Measurements from ENCODE around the gene GNPTAB. TPM values are rescaled to one million over a fixed set of nuclear protein-coding genes. Genes with fewer than 3 reads are reported as not detected.

The GNPTAB gene
- total RNA-seq, 1 donor from 2014 or later = 53.2 TPM

DNA sequence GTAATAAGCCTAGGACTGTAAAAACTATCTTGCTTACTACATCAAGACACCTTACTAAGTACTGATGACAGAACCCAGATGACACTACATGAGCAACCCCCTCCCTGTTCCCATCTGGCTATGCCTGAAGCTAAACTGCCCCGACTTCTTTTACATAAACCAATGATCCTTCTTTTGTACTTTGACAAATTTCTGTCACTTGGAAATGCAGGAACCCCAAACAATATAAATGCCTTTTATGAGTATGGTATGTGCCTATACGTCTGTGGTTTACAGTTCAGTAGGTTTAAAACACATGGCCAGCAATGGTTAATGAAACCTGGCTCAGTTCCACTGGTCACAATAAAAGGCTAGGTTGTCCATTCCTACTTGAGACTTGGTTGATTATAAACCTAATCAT lies 97.6 kb downstream of the GNPTAB start:
- Mint-ChIP-seq H3K36me3 (ENCODE audit: low read depth) (peaks cover 2% of the 10 kb centered on the region), H3K9me3 (no peaks in the 10 kb centered on the region), H3K4me3 (no peak overlapping the region), H3K27me3 (ENCODE audit: insufficient read depth) (no peaks in the 10 kb centered on the region), H3K27ac (no peak overlapping the region), H3K4me1 (ENCODE audit: low read depth) (no peaks in the 10 kb centered on the region)
- DNase-seq (ENCODE audit: low spot score) = no peak
- intact Hi-C loops (cut with micrococcal nuclease) = no loop called here

DNA sequence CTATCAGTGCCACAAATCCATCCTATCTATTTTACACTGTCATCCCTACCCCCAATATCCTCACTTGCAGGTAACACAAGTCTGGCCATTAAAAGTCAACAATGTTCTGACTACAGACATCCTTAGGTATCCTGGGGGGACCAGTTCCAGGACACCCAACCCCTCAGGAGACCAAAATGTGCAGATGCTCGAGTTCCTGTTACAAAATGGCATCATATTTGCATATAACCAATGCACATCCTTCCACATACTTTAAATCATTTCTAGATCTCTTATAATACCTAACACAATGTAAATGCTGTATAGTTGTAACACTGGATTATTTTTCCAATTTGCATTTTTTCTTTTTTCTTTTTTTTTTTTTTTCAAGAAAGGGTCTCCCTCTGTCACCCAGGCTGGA lies 98.4 kb downstream of the GNPTAB start:
- Mint-ChIP-seq H3K9me3 (no peaks in the 10 kb centered on the region), H3K4me1 (ENCODE audit: low read depth) (no peaks in the 10 kb centered on the region), H3K27ac (no peak overlapping the region), H3K27me3 (ENCODE audit: insufficient read depth) (no peaks in the 10 kb centered on the region), H3K4me3 (no peak overlapping the region), H3K36me3 (ENCODE audit: low read depth) (peaks cover 2% of the 10 kb centered on the region)
- intact Hi-C loops (cut with micrococcal nuclease) = no loop called here
- no peak for DNase-seq (ENCODE audit: low spot score)

DNA sequence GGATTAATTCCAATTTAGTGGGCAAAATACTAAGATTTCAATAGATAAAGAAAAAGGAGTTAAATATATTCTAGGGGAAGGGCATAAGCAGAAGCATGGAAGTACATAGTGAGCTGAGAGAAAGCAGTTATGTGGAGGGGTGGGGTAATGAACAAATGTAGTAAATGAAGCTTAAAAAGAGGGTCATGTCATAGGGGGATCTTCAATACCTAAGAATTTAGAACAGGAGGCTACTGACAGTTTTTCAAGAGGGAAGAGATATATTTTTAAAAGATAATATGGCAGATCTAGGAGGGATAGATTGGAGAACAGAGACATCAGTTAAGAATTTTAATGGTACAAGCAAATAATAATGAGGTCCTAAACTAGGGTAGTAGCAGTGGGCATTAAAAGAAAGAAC lies 100.9 kb downstream of the GNPTAB start:
- H3K36me3 Mint-ChIP-seq (ENCODE audit: low read depth) = peaks cover 2% of the 10 kb centered on the region
- no peak overlapping the region for H3K4me3 Mint-ChIP-seq
- H3K27me3 Mint-ChIP-seq (ENCODE audit: insufficient read depth) = no peaks in the 10 kb centered on the region
- no peaks in the 10 kb centered on the region for H3K9me3 Mint-ChIP-seq
- DNase-seq (ENCODE audit: low spot score) = no peak
- intact Hi-C loops (cut with micrococcal nuclease) = no loop called here
- peaks cover 9% of the 10 kb centered on the region for H3K4me1 Mint-ChIP-seq (ENCODE audit: low read depth)
- H3K27ac Mint-ChIP-seq = no peak overlapping the region

DNA sequence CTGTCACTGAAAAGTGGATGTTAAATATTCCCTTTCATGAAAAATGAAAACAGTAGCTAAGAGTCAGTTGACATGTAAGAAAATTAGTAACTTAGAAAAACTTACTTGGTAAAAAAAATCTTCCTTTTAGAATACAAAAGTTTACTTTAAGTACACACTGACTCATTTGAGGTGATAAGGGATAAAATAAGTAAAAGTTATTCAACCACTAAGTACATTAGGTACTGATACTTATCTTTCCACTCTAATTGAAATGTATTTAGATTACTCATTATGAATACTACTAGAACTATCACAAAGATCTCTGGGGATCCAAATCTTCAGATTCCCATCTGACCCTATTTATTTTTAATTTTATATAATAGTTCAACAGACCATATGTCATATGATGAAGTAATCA lies 103.7 kb downstream of the GNPTAB start:
- Mint-ChIP-seq H3K4me3 (no peak overlapping the region), H3K27ac (no peak overlapping the region), H3K9me3 (no peaks in the 10 kb centered on the region), H3K4me1 (ENCODE audit: low read depth) (peaks cover 9% of the 10 kb centered on the region), H3K36me3 (ENCODE audit: low read depth) (peaks cover 2% of the 10 kb centered on the region), H3K27me3 (ENCODE audit: insufficient read depth) (no peaks in the 10 kb centered on the region)
- no peak for DNase-seq (ENCODE audit: low spot score)
- intact Hi-C loops (cut with micrococcal nuclease) = no loop called here

DNA sequence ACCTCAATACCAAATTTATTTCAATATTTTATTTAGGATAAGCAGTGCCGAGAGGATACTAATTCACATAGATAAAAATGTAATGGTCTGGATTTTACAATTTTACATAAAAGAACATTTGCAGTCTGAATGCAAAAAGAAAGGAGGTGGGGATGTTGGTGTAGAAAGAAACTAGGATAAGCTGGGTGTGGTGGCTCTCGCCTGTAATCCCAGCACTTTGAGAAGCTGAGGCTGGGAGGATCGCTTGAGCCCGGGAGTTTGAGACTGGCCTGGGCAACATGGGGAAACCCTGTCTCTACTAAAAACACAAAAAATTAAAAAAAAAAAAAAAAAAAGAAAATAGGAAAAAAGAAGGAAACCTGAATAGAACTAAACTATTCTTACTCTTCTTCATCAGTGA lies 108.4 kb downstream of the GNPTAB start:
- Mint-ChIP-seq H3K27me3 (ENCODE audit: insufficient read depth) (no peaks in the 10 kb centered on the region), H3K4me3 (no peak overlapping the region), H3K27ac (no peak overlapping the region), H3K4me1 (ENCODE audit: low read depth) (peaks cover 9% of the 10 kb centered on the region), H3K9me3 (no peaks in the 10 kb centered on the region), H3K36me3 (ENCODE audit: low read depth) (no peaks in the 10 kb centered on the region)
- intact Hi-C loops (cut with micrococcal nuclease) = no loop called here
- no peak for DNase-seq (ENCODE audit: low spot score)

DNA sequence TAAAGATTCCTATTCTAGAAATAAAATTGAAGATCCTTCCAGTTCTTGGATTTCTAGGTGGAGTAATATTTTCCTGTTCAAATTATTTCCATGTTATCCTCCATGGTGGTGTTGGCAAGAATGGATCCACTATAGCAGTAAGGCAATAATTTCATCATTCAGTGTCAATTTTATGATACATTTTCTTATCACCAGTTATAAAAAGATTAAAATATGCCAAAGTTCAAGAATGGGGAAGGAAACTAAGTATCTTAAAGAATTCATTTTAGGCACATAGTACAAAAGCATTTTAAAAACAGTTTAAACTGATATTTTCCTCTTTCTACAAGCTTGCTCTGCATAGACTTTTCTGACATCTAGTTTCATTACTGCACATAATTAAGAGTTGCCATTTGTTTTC lies 110.6 kb downstream of the GNPTAB start:
- DNase-seq (ENCODE audit: low spot score) = no peak

DNA sequence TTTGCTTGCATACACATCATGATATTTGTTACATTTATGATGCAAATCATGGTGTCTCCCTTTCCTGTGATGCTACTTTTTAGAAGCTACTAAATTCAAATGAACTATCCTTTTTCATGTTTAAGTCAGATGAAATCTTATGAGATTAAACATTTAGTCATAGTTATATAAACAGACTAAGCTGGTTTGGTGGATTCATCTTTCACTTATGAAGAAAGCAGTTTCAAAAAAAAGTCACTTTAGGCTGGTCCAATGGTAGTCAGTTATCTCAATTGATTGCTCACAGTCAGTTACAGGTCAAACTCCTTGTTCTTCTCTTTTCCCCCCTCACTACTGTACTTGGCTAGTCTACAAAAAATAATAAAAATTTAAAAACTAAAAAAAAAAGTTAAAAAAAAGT lies 111.2 kb downstream of the GNPTAB start:
- H3K36me3 Mint-ChIP-seq (ENCODE audit: low read depth) = no peaks in the 10 kb centered on the region
- intact Hi-C loops (cut with micrococcal nuclease) = no loop called here
- H3K4me1 Mint-ChIP-seq (ENCODE audit: low read depth) = no peaks in the 10 kb centered on the region
- H3K9me3 Mint-ChIP-seq = no peaks in the 10 kb centered on the region
- H3K27ac Mint-ChIP-seq = no peak overlapping the region
- no peak for DNase-seq (ENCODE audit: low spot score)
- H3K4me3 Mint-ChIP-seq = no peak overlapping the region
- H3K27me3 Mint-ChIP-seq (ENCODE audit: insufficient read depth) = no peaks in the 10 kb centered on the region

More for the DNA sequence above, 110.6 kb downstream of the GNPTAB start:
- Mint-ChIP-seq H3K4me1 (ENCODE audit: low read depth) (no peaks in the 10 kb centered on the region), H3K9me3 (no peaks in the 10 kb centered on the region), H3K4me3 (no peak overlapping the region), H3K27me3 (ENCODE audit: insufficient read depth) (no peaks in the 10 kb centered on the region), H3K36me3 (ENCODE audit: low read depth) (no peaks in the 10 kb centered on the region), H3K27ac (no peak overlapping the region)
- intact Hi-C loops (cut with micrococcal nuclease) = no loop called here

DNA sequence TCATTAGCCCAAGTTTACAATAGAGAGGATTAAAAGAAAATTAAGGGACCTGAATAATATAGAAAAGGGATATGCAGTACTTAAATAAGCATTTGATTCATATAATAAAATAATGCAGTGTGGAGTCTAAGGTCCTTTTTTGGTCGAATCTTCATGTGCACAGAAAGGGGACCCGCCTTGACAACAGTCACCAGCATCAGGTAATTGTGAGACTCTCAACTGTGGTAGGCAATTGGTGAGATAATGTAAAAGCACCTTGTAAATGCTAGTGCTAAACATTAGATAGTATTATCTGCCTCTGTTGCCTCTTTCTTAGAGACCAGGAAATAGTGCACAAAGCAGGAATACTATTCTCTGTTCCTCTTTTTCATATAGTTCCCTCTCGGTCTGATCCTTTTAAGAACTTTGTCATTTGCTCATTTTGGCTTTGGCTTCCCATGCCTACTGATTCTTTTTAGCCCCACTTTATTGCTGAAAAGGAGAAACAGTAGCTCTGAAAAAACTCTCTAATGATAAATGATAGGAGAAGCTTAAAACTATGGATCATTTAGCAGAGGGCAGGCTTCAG lies 115.8 kb downstream of the GNPTAB start:
- no peaks in the 10 kb centered on the region for H3K36me3 Mint-ChIP-seq (ENCODE audit: low read depth)
- H3K4me1 Mint-ChIP-seq (ENCODE audit: low read depth) = no peaks in the 10 kb centered on the region
- intact Hi-C loops (cut with micrococcal nuclease) = no loop called here
- no peak overlapping the region for H3K27ac Mint-ChIP-seq
- DNase-seq (ENCODE audit: low spot score) = no peak
- H3K27me3 Mint-ChIP-seq (ENCODE audit: insufficient read depth) = no peaks in the 10 kb centered on the region
- no peaks in the 10 kb centered on the region for H3K9me3 Mint-ChIP-seq
- no peak overlapping the region for H3K4me3 Mint-ChIP-seq

DNA sequence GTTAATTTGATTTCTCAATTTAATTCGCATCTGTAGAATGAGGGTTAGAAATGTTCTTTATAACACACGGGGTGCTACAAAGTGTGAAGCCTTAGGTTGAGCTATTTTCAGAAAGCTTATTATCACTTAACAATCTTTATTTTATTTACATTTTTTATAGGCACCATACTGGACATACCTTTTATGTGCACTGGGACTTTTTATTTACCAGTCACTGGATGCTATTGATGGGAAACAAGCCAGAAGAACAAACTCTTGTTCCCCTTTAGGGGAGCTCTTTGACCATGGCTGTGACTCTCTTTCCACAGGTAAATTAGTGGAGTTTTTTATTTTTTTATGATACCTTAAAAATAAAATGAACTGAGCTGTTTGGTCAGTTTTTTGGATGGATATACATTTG lies 116.8 kb downstream of the GNPTAB start:
- intact Hi-C loops (cut with micrococcal nuclease) = no loop called here
- Mint-ChIP-seq H3K27me3 (ENCODE audit: insufficient read depth) (no peaks in the 10 kb centered on the region), H3K27ac (no peak overlapping the region), H3K36me3 (ENCODE audit: low read depth) (no peaks in the 10 kb centered on the region), H3K4me1 (ENCODE audit: low read depth) (peaks cover 6% of the 10 kb centered on the region), H3K4me3 (no peak overlapping the region), H3K9me3 (no peaks in the 10 kb centered on the region)
- no peak for DNase-seq (ENCODE audit: low spot score)

DNA sequence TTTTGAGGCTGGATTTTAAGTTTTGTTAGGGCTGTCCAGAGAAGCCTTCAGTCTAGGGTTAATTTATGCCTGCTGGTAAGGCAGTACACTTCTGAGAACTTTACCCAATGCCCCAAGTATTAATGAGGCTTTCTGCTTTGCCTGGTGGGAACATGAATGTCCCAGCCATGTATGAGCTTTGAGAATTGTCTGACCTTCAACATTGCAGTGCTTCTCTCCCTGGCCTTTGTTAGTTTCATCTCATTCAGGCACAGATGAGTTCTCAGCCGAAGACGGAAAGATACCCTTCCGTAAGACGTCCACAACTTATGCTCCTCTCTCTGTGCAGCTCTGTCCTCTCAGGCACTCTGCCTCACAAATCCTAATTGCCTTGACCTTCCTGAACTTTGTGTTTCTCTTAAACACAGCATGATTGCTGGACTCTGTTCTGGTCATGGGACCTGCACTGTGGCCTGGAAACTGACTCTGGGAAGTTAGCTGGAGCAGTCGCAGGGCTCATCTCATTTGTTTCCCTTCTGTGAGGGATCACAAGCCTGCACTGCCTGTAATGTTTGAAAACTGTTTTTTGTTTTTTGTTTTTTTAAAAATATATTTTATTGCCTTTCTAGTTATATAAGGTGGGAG lies 117.6 kb downstream of the GNPTAB start:
- H3K27ac Mint-ChIP-seq = no peak overlapping the region
- DNase-seq (ENCODE audit: low spot score) = no peak
- no peaks in the 10 kb centered on the region for H3K9me3 Mint-ChIP-seq
- H3K36me3 Mint-ChIP-seq (ENCODE audit: low read depth) = no peaks in the 10 kb centered on the region
- H3K4me3 Mint-ChIP-seq = no peak overlapping the region
- peaks cover 6% of the 10 kb centered on the region for H3K4me1 Mint-ChIP-seq (ENCODE audit: low read depth)
- H3K27me3 Mint-ChIP-seq (ENCODE audit: insufficient read depth) = no peaks in the 10 kb centered on the region
- intact Hi-C loops (cut with micrococcal nuclease) = no loop called here

DNA sequence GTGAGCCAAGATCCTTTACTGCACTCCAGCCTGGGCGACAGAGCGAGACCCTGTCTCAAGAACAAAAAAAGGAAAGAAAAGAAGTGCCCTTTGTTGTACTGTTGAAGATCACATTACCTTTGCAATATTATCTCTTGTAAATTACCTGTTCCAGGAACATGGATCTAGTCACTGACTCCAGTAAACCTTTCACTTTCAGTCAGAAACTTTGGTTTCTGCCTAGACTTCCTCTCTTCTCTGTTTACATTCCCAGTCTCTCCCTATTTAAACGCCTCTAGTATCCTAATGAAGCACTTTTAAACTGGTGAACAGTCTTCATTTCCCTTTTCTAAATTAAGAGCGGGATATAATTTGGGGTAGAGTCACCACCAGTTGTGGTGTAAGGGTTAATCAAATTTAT lies 120.5 kb downstream of the GNPTAB start:
- intact Hi-C loops (cut with micrococcal nuclease) = no loop called here
- no peak overlapping the region for H3K27ac Mint-ChIP-seq
- H3K36me3 Mint-ChIP-seq (ENCODE audit: low read depth) = no peaks in the 10 kb centered on the region
- H3K27me3 Mint-ChIP-seq (ENCODE audit: insufficient read depth) = no peaks in the 10 kb centered on the region
- no peak overlapping the region for H3K4me3 Mint-ChIP-seq
- H3K4me1 Mint-ChIP-seq (ENCODE audit: low read depth) = peaks cover 6% of the 10 kb centered on the region
- H3K9me3 Mint-ChIP-seq = no peaks in the 10 kb centered on the region
- DNase-seq (ENCODE audit: low spot score) = no peak

DNA sequence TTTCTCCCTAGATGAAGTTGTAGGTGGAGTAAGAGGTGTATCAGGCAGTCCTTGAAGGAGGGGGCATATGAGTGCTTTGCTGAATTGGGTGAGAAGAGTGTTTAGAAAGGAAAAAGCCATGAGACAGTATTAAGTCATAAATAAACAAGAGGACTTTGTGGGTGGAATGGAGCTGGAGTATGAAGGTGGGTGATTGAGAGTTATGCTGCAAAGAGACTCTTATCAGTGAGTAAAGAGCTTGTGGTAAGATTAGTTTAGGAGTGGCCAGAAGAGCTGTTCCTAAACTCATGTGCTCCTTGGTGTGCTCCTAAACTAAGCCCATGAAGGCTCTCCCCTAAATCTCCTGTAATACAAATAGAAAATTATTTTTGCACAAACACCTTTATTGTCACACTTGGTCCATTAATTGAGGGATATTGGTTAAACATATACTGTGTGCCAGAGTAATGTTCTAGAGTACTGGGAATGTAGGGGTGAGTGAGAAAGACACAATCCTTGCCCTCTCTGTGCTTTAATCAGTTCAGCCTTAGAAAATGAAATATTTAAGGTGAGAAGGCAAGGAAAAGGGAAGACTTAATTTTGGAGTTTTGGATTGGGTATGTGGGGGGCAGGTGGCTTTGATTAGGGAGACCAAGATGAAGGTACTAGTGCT lies 123.5 kb downstream of the GNPTAB start:
- intact Hi-C loops (cut with micrococcal nuclease) = no loop called here
- Mint-ChIP-seq H3K27ac (no peak overlapping the region), H3K36me3 (ENCODE audit: low read depth) (no peaks in the 10 kb centered on the region), H3K27me3 (ENCODE audit: insufficient read depth) (no peaks in the 10 kb centered on the region), H3K9me3 (no peaks in the 10 kb centered on the region), H3K4me3 (no peak overlapping the region), H3K4me1 (ENCODE audit: low read depth) (peaks cover 6% of the 10 kb centered on the region)
- DNase-seq (ENCODE audit: low spot score) = no peak

DNA sequence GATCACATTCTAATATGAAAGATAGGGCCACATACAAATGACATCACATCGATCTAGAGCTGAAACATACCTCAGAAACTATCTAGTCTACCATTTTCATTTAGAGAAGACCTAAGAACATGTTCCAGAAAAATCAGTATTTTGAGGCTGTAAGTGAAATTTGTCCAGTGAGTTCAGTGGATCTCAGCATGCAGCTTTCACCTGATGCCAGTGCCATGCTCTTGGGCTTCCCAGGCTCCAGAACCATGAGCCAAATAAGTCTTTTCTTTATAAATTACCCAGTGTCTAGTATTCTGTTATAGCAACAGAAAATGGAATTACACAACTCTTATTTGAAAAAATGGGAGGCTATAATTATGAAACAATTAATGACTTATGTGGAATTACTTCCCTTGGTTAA lies 124.4 kb downstream of the GNPTAB start:
- Mint-ChIP-seq H3K4me3 (no peak overlapping the region), H3K36me3 (ENCODE audit: low read depth) (no peaks in the 10 kb centered on the region), H3K27ac (no peak overlapping the region), H3K9me3 (no peaks in the 10 kb centered on the region), H3K4me1 (ENCODE audit: low read depth) (peaks cover 6% of the 10 kb centered on the region), H3K27me3 (ENCODE audit: insufficient read depth) (no peaks in the 10 kb centered on the region)
- intact Hi-C loops (cut with micrococcal nuclease) = no loop called here
- no peak for DNase-seq (ENCODE audit: low spot score)

All from activated T-helper 1 cell treated with anti-CD3 and anti-CD28 coated beads, Interleukin-12 subunit alpha, Interleukin-12 subunit beta, Interleukin-2, Interleukin-4 antibody, amounts not matched to agents 30 ng/mL and 10 ng/mL and 1 ng/mL, durations not matched to agents 14 hours and 24 hours and 36 hours (primary cell).